Body of pancreas (tissue), 4 donors: ENCODE measurements around the gene CUEDC1.

Source experiments
- CTCF ChIP-seq, 7 experiments: fragments of 450-650 bp in 4 of 7; fragments of 200-600 bp in 3 of 7; sonication (generic) in 3 of 7; IDR thresholded peaks; one replicate each; pipeline ENCODE4 v1.5.1; 2016 to 2019; ENCODE audit warnings: antibody characterized with exemption in 7 of 7
- POLR2A ChIP-seq, 3 donors: fragments of 450-650 bp; IDR thresholded peaks; one replicate each; pipeline ENCODE4 v1.6.1; 2016; ENCODE audit warnings: antibody characterized with exemption in 3 of 3, mild to moderate bottlenecking in 2 of 3

- TF ChIP-seq CTCF (IDR thresholded peaks at IDR 0.05), result no peak
- TF ChIP-seq POLR2A (IDR thresholded peaks at IDR 0.05), result peak in 1 of 3 donors; percentile 18
These were observed 55.4 kb downstream of the CUEDC1 start for GRCh38 chr17:57899822-57900221.
